Brain microvascular endothelial cell (primary cell): Measurements from ENCODE around the gene PERCC1.

Source experiments
- DNase-seq: peaks from one replicate; pipeline ENCODE4 v3.0.0-alpha.2; 2020
- H3K27ac ChIP-seq: fragments of 250-450 bp; sonication (Bioruptor Pico); 2 replicates; pipeline ENCODE4 v1.5.1; 2020; ENCODE audit warnings: mild to moderate bottlenecking, moderate library complexity
- H3K27me3 ChIP-seq: fragments of 250-450 bp; sonication (Bioruptor Pico); replicated peaks from 2 replicates; pipeline ENCODE4 v1.5.1; 2020; ENCODE audit warnings: mild to moderate bottlenecking
- H3K36me3 ChIP-seq: fragments of 250-450 bp; sonication (Bioruptor Pico); replicated peaks from 2 replicates; pipeline ENCODE4 v1.5.1; 2020; ENCODE audit warnings: mild to moderate bottlenecking
- H3K4me3 ChIP-seq: 2 replicates; pipeline ENCODE4 v1.5.1; 2011; ENCODE audit warnings: low read depth, mild to moderate bottlenecking, control low read depth, low read length, moderate library complexity
- CTCF ChIP-seq: IDR thresholded peaks from 2 replicates; pipeline ENCODE4 v1.5.1; 2011; ENCODE audit warnings: low read depth, mild to moderate bottlenecking, moderate library complexity, low read length, control low read depth, inconsistent platforms; ENCODE audit errors: missing control alignments
- in situ Hi-C: cut with HindIII; loops from 2 replicates; pipeline ENCODE4 v1.10.0; 2017; ENCODE audit warnings: low sequenced_read_pairs, low pct_ligation_motif_present

The PERCC1 gene

DNA sequence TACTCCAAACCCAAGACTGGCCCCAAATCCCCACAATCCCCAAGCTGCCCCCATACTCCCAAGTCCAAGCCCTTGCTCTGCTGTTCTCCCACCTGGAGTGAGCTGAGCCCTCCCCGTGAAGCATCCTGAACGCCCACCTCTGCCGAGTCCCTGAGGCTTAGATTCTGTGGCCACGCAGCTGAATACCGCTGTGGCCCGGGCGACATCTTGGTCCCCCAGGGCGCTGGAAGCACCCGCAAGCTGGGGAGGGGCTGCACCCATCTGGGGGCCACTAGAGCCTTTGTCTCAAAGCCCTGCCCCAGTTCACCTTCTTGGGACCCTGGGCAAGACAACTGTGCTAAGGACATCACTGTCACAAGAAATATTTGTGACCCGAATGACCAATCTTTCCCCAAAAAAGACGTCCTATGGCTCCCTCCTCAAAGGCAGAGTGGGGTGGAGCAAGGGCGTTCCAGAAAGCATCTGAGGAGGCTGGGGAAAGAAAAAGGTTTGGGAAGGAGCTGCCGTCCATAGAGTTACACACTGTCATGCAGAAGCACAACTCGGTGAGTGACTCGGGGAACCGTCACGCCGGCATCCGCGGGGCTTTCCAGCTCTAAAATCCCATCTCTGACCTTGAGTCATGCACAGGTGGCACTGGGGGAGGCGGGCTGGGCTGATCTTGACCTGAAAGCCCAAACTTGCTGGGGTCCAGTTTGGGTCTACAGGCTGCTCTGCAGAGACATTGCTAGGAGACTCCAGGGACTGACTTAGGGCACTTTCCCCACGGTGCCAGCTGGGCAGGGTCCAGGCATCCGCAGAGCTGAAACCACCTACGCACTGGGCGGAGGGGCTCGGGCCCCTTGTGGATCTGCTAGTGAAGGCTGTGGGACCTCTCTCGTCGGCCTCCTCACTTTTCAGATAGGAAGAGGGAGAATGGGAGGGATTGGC is 51.3 kb downstream of the PERCC1 start:
- no peak overlapping the region for H3K4me3 ChIP-seq
- no peaks in the 10 kb centered on the region for H3K27me3 ChIP-seq
- in situ Hi-C loops, result no loop called here
- no peak for DNase-seq
- no peak overlapping the region for H3K27ac ChIP-seq
- H3K36me3 ChIP-seq, result no peaks in the 10 kb centered on the region
- TF ChIP-seq CTCF, result no peak
